Activated CD4-positive, alpha-beta T cell treated with anti-CD3 and anti-CD28 coated beads, Interleukin-2, amount 50 U/mL, for 1 hour (primary cell): ENCODE measurements around the gene BACE2.
"Not testable (repeated sequence)": the region's sequence is repeated elsewhere in the genome, so short reads cannot be mapped to it uniquely, and the experiment has no call there.

Experiments
- DNase-seq: peaks from one replicate; pipeline ENCODE4 v3.0.0-alpha.2; 2020

BACE2 gene

GRCh38 chr21:41186755-41187536, 19.0 kb downstream of the BACE2 start:
- no peak for DNase-seq

GRCh38 chr21:41187537-41188025, 19.6 kb downstream of the BACE2 start:
- no peak for DNase-seq

GRCh38 chr21:41188486-41189149, 20.7 kb downstream of the BACE2 start:
- DNase-seq: no peak

- no peak for DNase-seq
Observed at GRCh38 chr21:41189150-41189745, 21.3 kb downstream of the BACE2 start.

GRCh38 chr21:41192552-41192951, 24.6 kb downstream of the BACE2 start:
- not testable (repeated sequence) for DNase-seq

GRCh38 chr21:41195311-41195710, 27.4 kb downstream of the BACE2 start:
- DNase-seq: no peak

- DNase-seq: no peak
Observed at GRCh38 chr21:41196993-41197392, 29.0 kb downstream of the BACE2 start.

GRCh38 chr21:41197582-41197981, 29.6 kb downstream of the BACE2 start:
- no peak for DNase-seq

GRCh38 chr21:41198647-41199046, 30.7 kb downstream of the BACE2 start:
- not testable (repeated sequence) for DNase-seq

- DNase-seq: no peak
Observed at GRCh38 chr21:41199123-41199522, 31.2 kb downstream of the BACE2 start.

GRCh38 chr21:41199588-41199987, 31.6 kb downstream of the BACE2 start:
- DNase-seq: no peak

- no peak for DNase-seq
Observed at GRCh38 chr21:41201385-41201784, 33.4 kb downstream of the BACE2 start.

GRCh38 chr21:41204736-41205135, 36.8 kb downstream of the BACE2 start:
- DNase-seq: no peak

GRCh38 chr21:41207401-41208375, 39.7 kb downstream of the BACE2 start:
- DNase-seq: no peak

GRCh38 chr21:41208376-41208763, 40.4 kb downstream of the BACE2 start:
- DNase-seq: no peak

GRCh38 chr21:41209016-41209619, 41.2 kb downstream of the BACE2 start:
- DNase-seq: no peak

GRCh38 chr21:41210426-41211059, 42.6 kb downstream of the BACE2 start:
- no peak for DNase-seq

GRCh38 chr21:41211060-41211805, 43.3 kb downstream of the BACE2 start:
- DNase-seq: no peak

GRCh38 chr21:41213021-41213420, 45.1 kb downstream of the BACE2 start:
- DNase-seq: no peak

- DNase-seq: no peak
Observed at GRCh38 chr21:41215856-41216408, 48.0 kb downstream of the BACE2 start.

- no peak for DNase-seq
Observed at GRCh38 chr21:41216486-41216885, 48.5 kb downstream of the BACE2 start.
